Lower leg skin (tissue), 3 donors: ENCODE measurements around the gene HEBP1.

Experiments used
- CTCF ChIP-seq, 3 donors: fragments of 450-650 bp; IDR thresholded peaks; one replicate each; pipeline ENCODE4 v1.5.1; 2016; ENCODE audit warnings: antibody characterized with exemption in 3 of 3, mild to moderate bottlenecking in 3 of 3, moderate library complexity in 2 of 3
- POLR2A ChIP-seq, 2 donors: fragments of 450-650 bp; IDR thresholded peaks; one replicate each; pipeline ENCODE4 v1.6.1; 2016 to 2017; ENCODE audit warnings: antibody characterized with exemption in 2 of 2, mild to moderate bottlenecking in 1 of 2, moderate library complexity in 1 of 2

- TF ChIP-seq CTCF (IDR thresholded peaks at IDR 0.05) (no peak), POLR2A (IDR thresholded peaks at IDR 0.05) (no peak)
Measured at GRCh38 chr12:12960639-12961209, 39.3 kb downstream of the HEBP1 start.
